ENCODE measurements around the gene TEKT4.
"Not testable (repeated sequence)": the region's sequence is repeated elsewhere in the genome, so short reads cannot be mapped to it uniquely, and the experiment has no call there.

Gene TEKT4

DNA sequence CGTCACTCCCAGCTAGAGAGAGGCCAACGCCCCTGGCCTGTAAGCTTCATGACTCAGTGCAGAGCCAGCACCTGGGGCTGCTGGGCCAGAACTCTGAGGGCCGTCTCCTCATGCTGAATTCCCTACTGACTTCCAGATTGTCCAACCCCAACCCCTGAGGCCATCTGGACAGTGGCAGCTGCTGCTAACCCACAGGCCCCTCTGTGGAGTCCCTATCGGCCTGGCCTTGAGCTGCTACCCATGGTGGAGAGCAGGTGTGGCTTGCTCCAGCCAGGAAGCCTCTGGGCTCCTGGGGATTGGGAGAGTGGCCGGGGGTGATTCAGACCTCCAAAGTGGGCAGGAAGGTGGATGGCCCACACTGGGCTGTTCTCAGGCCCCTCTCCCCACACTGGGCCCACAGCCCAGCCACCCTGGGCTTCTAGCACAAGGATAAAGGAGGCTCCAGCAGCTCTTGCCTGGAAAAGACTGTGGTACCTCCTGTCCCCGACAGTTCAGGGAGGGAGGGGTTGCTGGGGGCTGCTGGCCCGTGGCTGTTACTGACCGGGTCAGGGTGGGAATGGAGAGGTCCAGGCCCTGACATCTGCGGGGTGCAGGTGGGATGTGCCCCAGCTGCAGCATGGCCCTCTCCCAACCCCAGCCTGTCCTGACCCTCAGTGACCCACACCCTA lies 8.2 kb downstream of the TEKT4 start:
- Histone ChIP-seq H3K36me3 (no peaks in the 10 kb centered on the region), H3K4me3 (ENCODE audit: low read depth, low read length) (no peak overlapping the region), H3K9me3 (no peaks in the 10 kb centered on the region), H3K27me3 (no peaks in the 10 kb centered on the region), H3K4me1 (no peaks in the 10 kb centered on the region)
- TF ChIP-seq, protein P1, sequence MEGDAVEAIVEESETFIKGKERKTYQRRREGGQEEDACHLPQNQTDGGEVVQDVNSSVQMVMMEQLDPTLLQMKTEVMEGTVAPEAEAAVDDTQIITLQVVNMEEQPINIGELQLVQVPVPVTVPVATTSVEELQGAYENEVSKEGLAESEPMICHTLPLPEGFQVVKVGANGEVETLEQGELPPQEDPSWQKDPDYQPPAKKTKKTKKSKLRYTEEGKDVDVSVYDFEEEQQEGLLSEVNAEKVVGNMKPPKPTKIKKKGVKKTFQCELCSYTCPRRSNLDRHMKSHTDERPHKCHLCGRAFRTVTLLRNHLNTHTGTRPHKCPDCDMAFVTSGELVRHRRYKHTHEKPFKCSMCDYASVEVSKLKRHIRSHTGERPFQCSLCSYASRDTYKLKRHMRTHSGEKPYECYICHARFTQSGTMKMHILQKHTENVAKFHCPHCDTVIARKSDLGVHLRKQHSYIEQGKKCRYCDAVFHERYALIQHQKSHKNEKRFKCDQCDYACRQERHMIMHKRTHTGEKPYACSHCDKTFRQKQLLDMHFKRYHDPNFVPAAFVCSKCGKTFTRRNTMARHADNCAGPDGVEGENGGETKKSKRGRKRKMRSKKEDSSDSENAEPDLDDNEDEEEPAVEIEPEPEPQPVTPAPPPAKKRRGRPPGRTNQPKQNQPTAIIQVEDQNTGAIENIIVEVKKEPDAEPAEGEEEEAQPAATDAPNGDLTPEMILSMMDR (IDR thresholded peaks at IDR 0.05; ENCODE audit: low read depth, low read length), result no peak
- DNase-seq, result no peak

DNA sequence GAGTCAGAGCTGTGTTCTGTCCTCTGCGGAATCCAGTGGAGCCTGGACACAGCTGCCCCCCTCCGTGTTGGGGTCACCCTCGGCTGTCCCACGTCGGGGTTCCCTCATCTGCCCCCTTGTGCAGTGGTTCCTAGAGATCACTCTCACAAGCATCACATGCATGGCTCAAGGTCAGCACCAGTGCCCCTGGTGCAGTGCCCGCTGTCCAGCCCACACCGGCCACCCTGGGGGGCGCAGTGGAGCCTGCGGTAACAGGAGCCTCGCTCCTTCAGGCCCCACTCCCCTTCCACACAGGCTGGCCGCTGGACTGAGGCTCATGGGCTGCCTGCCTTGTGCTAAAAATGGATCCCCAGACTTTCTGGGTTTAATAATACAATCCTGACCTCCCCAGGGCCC lies 8.8 kb downstream of the TEKT4 start:
- H3K4me1 ChIP-seq, result no peaks in the 10 kb centered on the region
- H3K4me3 ChIP-seq (ENCODE audit: low read depth, low read length), result no peak overlapping the region
- no peak for DNase-seq
- H3K27me3 ChIP-seq, result no peaks in the 10 kb centered on the region
- H3K9me3 ChIP-seq, result no peaks in the 10 kb centered on the region
- no peaks in the 10 kb centered on the region for H3K36me3 ChIP-seq
- TF ChIP-seq, protein P1 (IDR thresholded peaks at IDR 0.05; ENCODE audit: low read depth, low read length), result no peak

DNA sequence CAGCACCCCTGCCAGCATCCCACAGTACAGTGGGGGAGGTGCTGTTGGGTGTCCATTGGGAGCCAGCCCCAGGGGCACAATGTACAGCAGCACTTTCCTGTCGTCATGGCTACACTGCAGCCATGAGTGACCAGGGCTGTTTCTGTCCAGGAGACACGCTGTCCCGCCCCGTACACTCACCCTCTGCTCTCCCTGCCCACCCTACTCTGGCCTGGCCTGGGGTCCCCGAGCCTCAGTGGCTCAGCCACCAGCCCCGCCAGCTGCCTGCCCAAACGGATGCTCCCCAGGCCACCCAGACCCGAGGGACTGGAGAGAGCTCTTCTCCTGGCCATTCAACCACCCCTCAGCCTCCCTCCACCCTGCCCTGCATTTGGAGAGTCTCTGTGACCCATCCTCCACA lies 9.3 kb downstream of the TEKT4 start:
- TF ChIP-seq, protein P1 (IDR thresholded peaks at IDR 0.05; ENCODE audit: low read depth, low read length), result no peak
- H3K27me3 ChIP-seq, result no peaks in the 10 kb centered on the region
- no peaks in the 10 kb centered on the region for H3K36me3 ChIP-seq
- no peak overlapping the region for H3K4me3 ChIP-seq (ENCODE audit: low read depth, low read length)
- DNase-seq, result no peak
- H3K9me3 ChIP-seq, result no peaks in the 10 kb centered on the region
- no peaks in the 10 kb centered on the region for H3K4me1 ChIP-seq

DNA sequence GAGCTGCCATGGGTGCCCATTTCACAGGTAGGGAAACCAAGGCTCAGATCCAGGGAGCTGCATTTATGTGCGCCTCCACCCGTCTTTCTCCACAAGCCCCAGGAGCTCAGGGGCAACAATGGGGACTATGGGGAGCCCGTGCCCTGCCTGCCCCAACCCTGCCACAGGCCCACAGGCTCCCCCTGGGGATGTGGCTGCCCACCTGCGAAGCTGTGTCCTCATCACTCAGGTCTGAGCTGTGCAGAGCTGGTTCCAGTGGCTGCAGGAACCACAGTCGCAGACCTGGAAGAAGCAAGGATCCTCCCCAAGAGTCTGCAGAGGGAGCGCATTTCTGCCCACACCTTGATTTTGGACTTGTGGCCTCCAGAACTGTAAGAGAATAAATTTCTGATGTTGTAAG lies 9.8 kb downstream of the TEKT4 start:
- TF ChIP-seq, protein P1 (IDR thresholded peaks at IDR 0.05; ENCODE audit: low read depth, low read length), result no peak
- Histone ChIP-seq H3K4me1 (no peaks in the 10 kb centered on the region), H3K9me3 (no peaks in the 10 kb centered on the region), H3K36me3 (no peaks in the 10 kb centered on the region), H3K27me3 (no peaks in the 10 kb centered on the region), H3K4me3 (ENCODE audit: low read depth, low read length) (no peak overlapping the region)
- DNase-seq, result no peak

DNA sequence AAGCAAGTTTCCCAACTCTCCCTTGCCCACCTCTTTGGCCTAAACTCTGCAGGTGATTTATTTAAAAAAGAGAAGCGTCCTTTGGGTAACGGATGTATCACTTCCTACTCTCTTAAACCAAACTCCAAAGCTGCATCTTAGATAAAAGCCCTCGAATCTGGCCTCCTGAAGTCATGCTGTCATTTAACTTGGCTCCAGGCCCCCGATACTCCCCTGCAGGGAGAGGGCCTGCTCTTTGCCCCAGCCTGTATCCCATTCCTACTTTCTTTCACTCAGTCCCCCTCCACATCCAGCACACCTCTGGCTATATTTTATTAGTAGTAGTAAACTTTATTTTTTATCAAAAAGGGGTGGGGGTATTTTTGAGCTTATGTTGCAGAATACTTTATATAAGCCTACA lies 19.0 kb downstream of the TEKT4 start:
- H3K27me3 ChIP-seq, result no peaks in the 10 kb centered on the region
- H3K36me3 ChIP-seq, result no peaks in the 10 kb centered on the region
- no peaks in the 10 kb centered on the region for H3K4me1 ChIP-seq
- no peak overlapping the region for H3K4me3 ChIP-seq (ENCODE audit: low read depth, low read length)
- no peak for DNase-seq
- TF ChIP-seq, protein P1 (IDR thresholded peaks at IDR 0.05; ENCODE audit: low read depth, low read length), result no peak
- H3K9me3 ChIP-seq, result no peaks in the 10 kb centered on the region

DNA sequence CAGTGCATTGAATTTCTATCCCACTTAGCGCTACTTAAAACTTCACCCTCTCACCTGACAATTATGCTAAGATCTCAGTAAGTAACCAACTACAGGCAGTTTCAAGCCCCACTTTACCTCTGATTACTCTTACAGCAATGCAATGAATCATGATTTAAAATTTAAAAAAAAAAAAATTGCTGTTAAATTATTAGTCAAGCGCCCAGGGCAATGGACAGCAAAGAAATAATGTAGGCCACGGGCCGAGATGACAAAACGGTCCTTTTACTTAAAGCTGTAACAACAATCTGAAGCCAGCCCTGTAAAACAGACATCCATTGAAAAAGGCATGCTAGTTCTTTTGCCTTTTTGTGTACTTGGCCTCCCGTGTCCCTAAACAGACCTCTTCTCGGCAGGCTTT lies 24.0 kb downstream of the TEKT4 start:
- DNase-seq; H3K9me3 ChIP-seq; H3K36me3 ChIP-seq; H3K4me3 ChIP-seq (ENCODE audit: low read depth, low read length); H3K27me3 ChIP-seq; H3K4me1 ChIP-seq: not testable (repeated sequence)

DNA sequence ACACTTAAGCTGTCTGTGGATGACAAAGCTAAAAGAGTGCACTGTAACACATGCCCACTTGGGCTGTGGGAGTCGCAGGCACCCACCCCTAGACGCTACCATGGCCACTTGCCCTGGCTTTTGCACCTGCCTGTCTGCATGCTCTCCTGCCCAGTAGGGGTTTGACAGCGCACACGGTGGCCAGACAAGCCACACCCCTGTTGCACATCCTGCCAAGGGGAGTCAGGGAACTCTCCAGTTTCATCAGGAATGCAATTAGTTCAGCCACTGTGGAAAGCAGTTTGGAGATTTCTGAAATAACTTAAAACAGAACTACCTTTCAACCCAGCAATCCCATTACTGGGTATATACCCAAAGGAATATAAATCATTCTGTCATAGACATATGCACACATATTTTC lies 35.7 kb downstream of the TEKT4 start:
- not testable (repeated sequence) for H3K4me1 ChIP-seq; H3K36me3 ChIP-seq; DNase-seq; H3K9me3 ChIP-seq; H3K27me3 ChIP-seq; H3K4me3 ChIP-seq (ENCODE audit: low read depth, low read length)
